HUES48 (cell line): ENCODE measurements around the gene USF2.

Experiments used
- H3K27ac ChIP-seq: one replicate; pipeline ENCODE4 v1.7.0; 2013; ENCODE audit warnings: low read depth, low read length, inconsistent platforms
- H3K27me3 ChIP-seq: 2 replicates; pipeline ENCODE4 v1.6.1; 2013; ENCODE audit warnings: mild to moderate bottlenecking, low read length; ENCODE audit not compliant: control insufficient read depth, insufficient read depth
- H3K36me3 ChIP-seq: 2 replicates; pipeline ENCODE4 v1.6.1; 2013; ENCODE audit warnings: low read length; ENCODE audit not compliant: control insufficient read depth, insufficient read depth
- H3K4me1 ChIP-seq: 2 replicates; pipeline ENCODE4 v1.6.1; 2013; ENCODE audit warnings: mild to moderate bottlenecking, low read length; ENCODE audit not compliant: control insufficient read depth, insufficient read depth
- H3K4me3 ChIP-seq: 2 replicates; pipeline ENCODE4 v1.5.1; 2013; ENCODE audit warnings: mild to moderate bottlenecking, low read depth, low read length
- H3K9ac ChIP-seq: 2 replicates; pipeline ENCODE4 v1.6.1; 2013; ENCODE audit warnings: mild to moderate bottlenecking, low read depth, low read length, moderate library complexity
- H3K9me3 ChIP-seq: 2 replicates; pipeline ENCODE4 v1.6.1; 2013; ENCODE audit warnings: low read length; ENCODE audit not compliant: control insufficient read depth, insufficient read depth

The USF2 gene

DNA sequence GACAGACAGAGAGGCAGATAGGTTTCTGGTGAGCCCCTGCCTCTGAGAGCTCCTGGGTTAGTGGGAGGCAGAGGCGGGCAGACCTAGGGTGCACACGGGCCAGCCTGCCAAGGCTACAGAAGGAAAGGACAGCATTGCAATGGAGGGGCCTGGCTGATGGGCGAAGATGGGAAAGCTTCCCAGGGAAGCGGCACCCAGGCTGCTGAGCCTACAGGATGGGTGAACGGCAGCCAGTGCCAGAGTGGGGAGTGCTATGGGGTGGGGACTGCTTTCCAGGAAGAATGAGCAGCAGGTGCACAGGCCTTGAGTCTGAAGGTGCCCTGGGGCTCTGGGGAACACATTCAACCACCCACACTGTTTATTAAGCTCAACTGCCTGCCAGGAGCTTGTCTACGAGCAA lies 22.5 kb downstream of the USF2 start:
- Histone ChIP-seq H3K4me1 (peaks cover 4% of the 10 kb centered on the region; the same call in 1 of the 2 replicates), H3K4me3 (no peak overlapping the region)

DNA sequence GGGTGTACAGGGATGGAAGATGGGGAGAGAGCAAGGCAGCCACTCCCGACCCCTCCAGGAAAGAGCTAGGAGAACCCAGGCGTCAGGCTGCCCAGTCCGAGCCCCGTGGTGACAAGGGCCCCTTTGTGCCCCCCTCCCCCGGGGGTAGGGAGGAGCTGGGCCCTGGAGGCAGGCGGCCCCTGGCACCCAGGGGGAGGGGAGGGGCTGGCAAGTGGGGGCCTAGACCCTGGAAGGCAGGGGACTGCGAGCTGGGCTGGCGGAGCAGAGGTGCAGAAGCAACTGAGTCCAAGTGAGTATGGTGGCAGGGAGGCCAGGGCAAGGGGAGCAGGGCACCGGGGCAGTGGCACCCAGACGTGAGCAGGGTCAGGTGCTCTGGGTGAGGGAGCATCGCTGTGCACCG lies 23.2 kb downstream of the USF2 start, which contains the start of gene MAG:
TSS of gene MAG (plus strand) at position 246 of the 400 bp plus-strand sequence. CDS start 3,248 bp downstream, outside the sequence.
- Histone ChIP-seq H3K9me3 (no peaks in the 10 kb centered on the region), H3K36me3 (no peaks in the 10 kb centered on the region), H3K9ac (no peak within 1 kb of the TSS), H3K4me3 (no peak within 1 kb of the TSS), H3K27me3 (no peaks in the 10 kb centered on the region), H3K27ac (no peak within 1 kb of the TSS), H3K4me1 (peaks cover 4% of the 10 kb centered on the region; the same call in 1 of the 2 replicates)

More for the DNA sequence above, 22.5 kb downstream of the USF2 start:
- H3K27ac ChIP-seq, result no peak overlapping the region
- no peaks in the 10 kb centered on the region for H3K9me3 ChIP-seq
- no peak overlapping the region for H3K9ac ChIP-seq
- no peaks in the 10 kb centered on the region for H3K27me3 ChIP-seq
- no peaks in the 10 kb centered on the region for H3K36me3 ChIP-seq

DNA sequence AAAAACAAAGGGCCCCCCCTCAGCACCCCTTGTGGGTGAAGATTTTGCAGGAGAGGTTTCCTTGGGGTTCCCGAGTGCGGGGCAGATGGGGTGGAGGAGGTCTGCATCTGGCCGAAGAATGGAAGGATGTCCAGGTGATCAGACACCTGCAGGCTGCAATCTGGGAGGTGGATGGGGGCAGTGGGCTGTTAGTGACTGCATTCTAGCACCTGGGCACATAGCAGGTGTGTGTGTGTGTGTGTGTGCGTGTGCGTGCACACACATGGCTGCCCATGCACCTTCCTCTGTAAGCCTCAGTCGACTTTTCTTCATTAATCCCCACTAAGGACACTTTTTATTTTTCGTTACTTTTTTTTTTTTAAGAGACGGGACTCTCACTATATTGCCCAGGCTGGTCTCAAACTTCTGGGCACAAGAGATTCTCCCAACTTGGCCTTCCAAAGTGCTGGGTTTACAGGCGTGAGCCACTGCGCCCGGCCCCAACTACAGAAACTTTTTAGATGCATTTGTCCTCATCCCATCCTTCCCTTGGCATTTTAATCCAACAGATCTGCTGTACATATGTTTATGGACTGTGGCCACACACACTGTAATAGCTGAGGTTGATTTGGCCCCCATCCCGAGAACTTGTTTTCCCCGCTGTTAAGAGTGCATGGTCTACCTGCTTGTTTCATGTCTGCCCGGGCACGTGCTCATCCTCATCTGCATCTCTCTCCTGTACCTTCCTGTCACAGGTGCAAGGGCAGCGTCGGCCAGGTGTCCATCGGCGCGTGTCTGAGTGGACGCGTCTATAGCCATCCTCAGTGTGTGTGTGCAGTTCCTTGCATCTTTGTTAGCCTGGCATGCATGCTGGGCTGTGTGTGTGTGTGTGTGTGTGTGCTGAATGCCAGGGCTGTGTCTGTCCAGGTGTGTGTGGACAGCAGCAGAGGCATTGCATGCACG lies 23.9 kb downstream of the USF2 start:
- Histone ChIP-seq H3K36me3 (no peaks in the 10 kb centered on the region), H3K9ac (no peak overlapping the region), H3K27me3 (no peaks in the 10 kb centered on the region), H3K4me1 (peaks cover 4% of the 10 kb centered on the region; the same call in 1 of the 2 replicates), H3K27ac (no peak overlapping the region), H3K9me3 (no peaks in the 10 kb centered on the region), H3K4me3 (no peak overlapping the region)

DNA sequence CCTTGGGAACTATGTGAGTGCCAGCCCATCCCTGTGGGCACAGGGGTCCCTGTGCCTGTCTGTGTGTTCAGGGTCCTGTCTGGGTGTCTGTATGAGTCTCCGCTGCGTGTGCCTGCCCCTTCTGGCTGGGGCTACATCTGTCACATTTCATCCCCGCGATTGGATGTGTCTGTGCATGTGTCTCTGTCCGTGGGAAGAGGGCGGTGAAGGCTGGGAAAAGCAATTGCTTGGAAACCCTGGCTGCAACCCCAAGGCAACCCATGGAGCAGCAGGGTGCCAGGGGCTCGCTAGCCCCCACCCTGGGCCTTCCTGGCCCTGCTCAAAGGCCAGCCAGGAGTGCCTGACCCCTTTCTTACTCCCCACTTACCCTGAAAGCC lies 24.6 kb downstream of the USF2 start:
- Histone ChIP-seq H3K9me3 (no peaks in the 10 kb centered on the region), H3K4me1 (peaks cover 4% of the 10 kb centered on the region; the same call in 1 of the 2 replicates), H3K27me3 (no peaks in the 10 kb centered on the region), H3K4me3 (no peak overlapping the region), H3K27ac (no peak overlapping the region), H3K36me3 (no peaks in the 10 kb centered on the region), H3K9ac (no peak overlapping the region)

DNA sequence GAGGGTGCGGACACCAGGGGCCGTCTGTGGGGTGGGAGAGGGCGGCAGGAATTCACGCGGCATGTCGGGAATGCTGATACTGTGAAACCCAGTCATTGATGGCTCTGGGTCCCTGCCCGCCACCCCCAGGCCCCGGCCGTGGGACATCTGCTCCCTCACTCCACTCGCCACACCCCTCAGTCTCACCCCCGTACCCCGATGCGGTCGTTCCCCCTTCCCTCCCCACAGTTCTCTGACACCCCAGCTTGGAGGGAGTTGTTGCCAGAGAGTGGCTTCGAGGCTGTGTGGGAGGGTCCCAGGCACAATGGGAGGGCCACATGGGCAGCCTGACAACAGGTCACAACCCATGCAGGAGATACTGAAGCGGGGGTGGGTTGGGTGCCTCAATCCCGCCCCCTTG lies 25.0 kb downstream of the USF2 start:
- H3K27ac ChIP-seq, result no peak overlapping the region
- H3K4me1 ChIP-seq, result peaks cover 4% of the 10 kb centered on the region; the same call in 1 of the 2 replicates
- no peaks in the 10 kb centered on the region for H3K27me3 ChIP-seq
- H3K9ac ChIP-seq, result no peak overlapping the region
- H3K4me3 ChIP-seq, result no peak overlapping the region
- H3K36me3 ChIP-seq, result no peaks in the 10 kb centered on the region
- H3K9me3 ChIP-seq, result no peaks in the 10 kb centered on the region

DNA sequence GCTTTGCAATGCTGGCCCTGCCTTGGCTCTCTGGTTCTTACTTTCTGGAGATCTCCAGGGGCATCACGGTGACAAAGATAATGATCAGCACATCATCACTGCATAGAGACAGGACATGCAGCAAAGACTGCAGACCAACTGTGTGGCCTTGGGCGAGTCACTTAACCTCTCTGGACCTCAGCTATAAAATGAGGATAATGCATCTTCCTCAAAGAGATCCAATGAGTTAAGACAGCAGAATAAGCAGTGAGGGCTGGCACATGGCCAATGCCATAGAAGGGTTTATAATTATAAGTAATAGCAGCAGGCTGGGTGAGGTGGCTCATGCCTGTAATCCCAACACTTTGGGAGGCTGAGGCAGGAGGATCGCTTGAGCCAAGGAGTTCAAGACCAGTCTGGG lies 25.6 kb downstream of the USF2 start:
- Histone ChIP-seq H3K4me1 (peaks cover 4% of the 10 kb centered on the region; the same call in 1 of the 2 replicates), H3K27ac (no peak overlapping the region), H3K9ac (no peak overlapping the region), H3K36me3 (no peaks in the 10 kb centered on the region), H3K4me3 (no peak overlapping the region), H3K27me3 (no peaks in the 10 kb centered on the region), H3K9me3 (no peaks in the 10 kb centered on the region)

DNA sequence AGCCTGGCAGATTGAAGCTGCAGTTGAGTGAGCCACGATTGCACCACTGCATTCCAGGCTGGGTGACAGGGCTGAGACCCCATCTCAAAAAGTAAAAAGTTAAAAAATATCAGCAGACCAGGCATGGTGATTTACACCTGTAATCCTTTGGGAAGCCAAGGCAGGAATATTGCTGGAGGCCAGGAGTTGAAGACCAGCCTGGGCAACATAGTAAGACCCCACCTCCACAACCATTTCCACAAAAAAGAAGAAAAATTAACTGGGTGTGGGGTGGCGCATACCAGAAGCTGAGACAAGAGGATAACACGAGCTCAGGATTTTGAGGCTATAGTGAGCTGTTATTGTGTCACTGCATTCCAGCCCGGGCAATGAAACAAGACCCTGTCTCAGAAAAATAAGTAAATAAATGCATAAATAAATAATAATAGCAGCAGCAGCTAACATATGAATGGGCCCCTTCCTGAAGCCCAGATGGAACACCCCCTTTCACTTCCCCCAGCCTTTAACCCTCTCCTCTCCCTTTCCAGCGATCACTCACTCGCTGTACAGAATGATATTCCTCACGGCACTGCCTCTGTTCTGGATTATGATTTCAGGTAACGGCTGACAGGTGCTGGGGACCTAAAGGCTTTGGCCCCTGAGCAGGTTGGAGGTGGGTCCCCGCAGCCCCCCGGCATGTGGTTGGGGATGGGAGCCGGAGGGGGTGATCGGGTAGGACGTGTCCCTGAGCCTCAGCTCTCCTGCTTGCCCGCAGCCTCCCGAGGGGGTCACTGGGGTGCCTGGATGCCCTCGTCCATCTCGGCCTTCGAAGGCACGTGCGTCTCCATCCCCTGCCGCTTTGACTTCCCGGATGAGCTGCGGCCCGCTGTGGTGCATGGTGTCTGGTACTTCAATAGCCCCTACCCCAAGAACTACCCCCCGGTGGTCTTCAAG lies 26.4 kb downstream of the USF2 start:
- no peaks in the 10 kb centered on the region for H3K27me3 ChIP-seq
- peaks cover 4% of the 10 kb centered on the region for H3K4me1 ChIP-seq
- H3K9me3 ChIP-seq, result no peaks in the 10 kb centered on the region
- H3K36me3 ChIP-seq, result no peaks in the 10 kb centered on the region
- H3K9ac ChIP-seq, result no peak overlapping the region
- H3K27ac ChIP-seq, result no peak overlapping the region
- H3K4me3 ChIP-seq, result no peak overlapping the region

DNA sequence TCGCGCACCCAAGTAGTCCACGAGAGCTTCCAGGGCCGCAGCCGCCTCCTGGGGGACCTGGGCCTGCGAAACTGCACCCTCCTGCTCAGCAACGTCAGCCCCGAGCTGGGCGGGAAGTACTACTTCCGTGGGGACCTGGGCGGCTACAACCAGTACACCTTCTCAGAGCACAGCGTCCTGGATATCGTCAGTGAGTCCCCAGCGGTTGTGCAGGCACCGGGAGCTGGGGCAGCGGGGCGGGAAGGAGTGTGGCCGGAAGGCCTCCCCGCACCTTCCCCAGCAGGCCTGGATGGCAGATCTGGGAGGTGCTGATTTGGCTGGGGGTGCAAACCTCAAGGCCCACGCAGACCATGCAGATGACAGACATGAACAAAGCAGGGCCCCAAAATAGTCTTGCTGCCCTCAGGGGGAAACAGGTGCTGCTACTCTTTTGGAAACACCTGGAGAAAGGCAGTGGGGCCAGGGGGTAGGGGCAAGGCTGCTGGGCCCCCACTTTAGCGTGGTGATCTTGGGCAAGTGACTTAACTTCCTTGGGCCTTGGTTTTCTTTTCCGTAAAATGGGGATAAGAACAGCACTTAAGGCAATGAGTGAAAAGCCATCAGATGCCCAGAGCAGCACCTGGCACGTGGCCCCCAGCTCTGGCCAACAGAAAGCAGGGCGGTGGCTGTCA lies 27.2 kb downstream of the USF2 start:
- no peak overlapping the region for H3K9ac ChIP-seq
- H3K27ac ChIP-seq, result no peak overlapping the region
- H3K36me3 ChIP-seq, result no peaks in the 10 kb centered on the region
- H3K27me3 ChIP-seq, result no peaks in the 10 kb centered on the region
- no peak overlapping the region for H3K4me3 ChIP-seq
- peaks cover 4% of the 10 kb centered on the region for H3K4me1 ChIP-seq
- H3K9me3 ChIP-seq, result no peaks in the 10 kb centered on the region

DNA sequence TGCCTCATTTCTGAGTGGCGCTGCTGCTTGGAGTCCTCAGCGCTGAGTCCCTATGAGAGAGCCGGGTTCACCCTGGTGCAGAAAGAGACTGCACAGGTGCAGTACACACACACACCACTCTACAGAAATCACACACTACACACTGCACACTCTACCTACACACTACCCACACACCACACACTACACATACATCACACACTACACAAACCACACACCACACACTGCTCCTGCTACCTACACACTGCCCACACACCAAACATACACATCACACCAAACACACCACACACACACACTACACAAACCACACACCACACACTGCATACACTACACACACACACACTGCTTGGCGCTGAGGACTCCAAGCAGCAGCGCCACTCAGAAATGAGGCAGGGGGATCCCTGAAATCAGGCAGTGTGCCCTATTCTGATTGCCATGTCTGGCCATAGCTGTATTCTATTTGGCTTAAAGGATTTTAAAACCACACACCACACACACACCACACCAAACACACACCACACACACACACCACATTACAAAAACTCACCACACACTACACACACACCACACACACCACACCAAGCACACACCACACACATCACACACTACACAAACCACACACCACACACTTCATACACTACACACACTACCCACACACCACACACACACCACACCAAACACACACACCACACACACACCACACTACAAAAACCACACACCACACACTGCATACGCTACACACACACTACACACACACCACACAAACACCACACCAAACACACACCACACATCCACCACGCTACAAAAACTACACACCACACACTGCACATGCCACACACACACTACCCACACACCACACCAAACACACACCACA lies 28.1 kb downstream of the USF2 start:
- Histone ChIP-seq H3K9ac (no peak overlapping the region), H3K4me3 (no peak overlapping the region), H3K27me3 (no peaks in the 10 kb centered on the region), H3K36me3 (no peaks in the 10 kb centered on the region), H3K27ac (no peak overlapping the region), H3K4me1 (peaks cover 4% of the 10 kb centered on the region), H3K9me3 (no peaks in the 10 kb centered on the region)

DNA sequence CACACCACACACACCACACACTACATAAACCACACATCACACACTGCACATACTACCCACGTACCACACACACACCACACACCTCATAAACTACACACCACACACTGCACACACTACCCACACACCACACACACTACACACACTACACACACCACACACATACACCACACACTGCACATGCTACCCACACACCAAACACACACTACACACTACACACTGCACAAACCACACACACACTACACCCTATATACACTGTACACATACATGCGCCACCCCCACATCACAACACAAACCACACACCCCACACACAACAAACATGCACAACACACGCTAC lies 28.7 kb downstream of the USF2 start:
- no peaks in the 10 kb centered on the region for H3K27me3 ChIP-seq
- peaks cover 4% of the 10 kb centered on the region for H3K4me1 ChIP-seq
- no peaks in the 10 kb centered on the region for H3K9me3 ChIP-seq
- no peaks in the 10 kb centered on the region for H3K36me3 ChIP-seq
- no peak overlapping the region for H3K27ac ChIP-seq
- no peak overlapping the region for H3K4me3 ChIP-seq
- no peak overlapping the region for H3K9ac ChIP-seq
